Fibroblast of peridontal ligament (primary cell): ENCODE results near the gene EPHB3.

Experiments
- DNase-seq: peaks from one replicate; pipeline ENCODE4 v3.0.0-alpha.2; 2010; ENCODE audit errors: extremely low read depth

EPHB3 gene

GRCh38 chr3:184561061-184561912, at the start of gene EPHB3:
EPHB3 (plus strand) TSS chr3:184561785; CDS start chr3:184562236, 451 bp downstream.
- peak; percentile 99 for DNase-seq

- DNase-seq: no peak
These were observed 49.0 kb upstream of the EPHB3 start for GRCh38 chr3:184512621-184513020.

DNA sequence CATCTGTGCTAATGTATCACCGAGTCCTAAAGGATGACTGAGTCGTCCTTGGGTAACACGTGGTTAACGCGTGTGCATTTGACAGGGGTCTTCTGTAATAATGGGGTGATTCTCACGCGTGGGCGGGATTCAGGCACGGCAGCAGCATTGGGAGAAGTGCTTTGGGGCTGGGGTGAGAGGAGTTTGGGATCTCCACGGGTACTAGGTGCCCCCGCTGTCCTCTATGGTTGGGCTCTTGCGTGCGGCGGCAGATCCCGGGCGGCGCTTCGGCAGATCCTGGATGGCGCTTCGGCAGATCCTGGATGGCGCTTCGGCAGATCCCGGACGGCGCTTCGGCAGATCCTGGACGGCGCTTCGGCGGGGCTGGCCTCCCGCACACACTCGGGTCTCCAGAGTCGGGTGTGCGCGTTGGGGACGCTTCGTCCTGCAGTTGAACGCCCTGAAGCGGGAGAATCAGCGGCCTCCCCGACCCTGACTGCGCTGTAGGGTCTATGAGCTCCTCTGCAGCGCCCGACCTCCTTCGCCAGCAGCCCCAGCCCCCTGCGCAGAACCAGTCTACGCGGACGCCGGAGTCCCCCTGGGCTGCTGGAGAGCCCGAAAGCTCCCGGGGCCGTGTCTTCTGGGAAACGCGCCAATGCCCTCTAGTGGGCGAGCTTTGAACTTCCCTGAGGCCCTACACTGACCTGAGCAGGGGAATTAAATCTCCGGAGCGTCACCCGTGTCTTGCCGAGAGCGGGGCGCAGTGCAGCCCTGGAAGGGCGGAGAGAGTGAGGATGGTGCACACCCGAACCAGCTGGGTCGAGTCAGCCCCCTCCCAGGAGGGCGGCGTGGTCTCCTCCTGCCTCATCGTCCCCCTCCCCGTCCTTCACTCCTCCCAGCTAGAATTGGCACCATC, 48.1 kb upstream of the EPHB3 start:
- DNase-seq: peak; percentile 75

GRCh38 chr3:184514171-184514490, 47.5 kb upstream of the EPHB3 start:
- peak; percentile 23 for DNase-seq

- peak; percentile 80 for DNase-seq
These were observed 37.6 kb upstream of the EPHB3 start for GRCh38 chr3:184523825-184524615.

GRCh38 chr3:184524981-184525336, 36.6 kb upstream of the EPHB3 start:
- peak; percentile 15 for DNase-seq

DNA sequence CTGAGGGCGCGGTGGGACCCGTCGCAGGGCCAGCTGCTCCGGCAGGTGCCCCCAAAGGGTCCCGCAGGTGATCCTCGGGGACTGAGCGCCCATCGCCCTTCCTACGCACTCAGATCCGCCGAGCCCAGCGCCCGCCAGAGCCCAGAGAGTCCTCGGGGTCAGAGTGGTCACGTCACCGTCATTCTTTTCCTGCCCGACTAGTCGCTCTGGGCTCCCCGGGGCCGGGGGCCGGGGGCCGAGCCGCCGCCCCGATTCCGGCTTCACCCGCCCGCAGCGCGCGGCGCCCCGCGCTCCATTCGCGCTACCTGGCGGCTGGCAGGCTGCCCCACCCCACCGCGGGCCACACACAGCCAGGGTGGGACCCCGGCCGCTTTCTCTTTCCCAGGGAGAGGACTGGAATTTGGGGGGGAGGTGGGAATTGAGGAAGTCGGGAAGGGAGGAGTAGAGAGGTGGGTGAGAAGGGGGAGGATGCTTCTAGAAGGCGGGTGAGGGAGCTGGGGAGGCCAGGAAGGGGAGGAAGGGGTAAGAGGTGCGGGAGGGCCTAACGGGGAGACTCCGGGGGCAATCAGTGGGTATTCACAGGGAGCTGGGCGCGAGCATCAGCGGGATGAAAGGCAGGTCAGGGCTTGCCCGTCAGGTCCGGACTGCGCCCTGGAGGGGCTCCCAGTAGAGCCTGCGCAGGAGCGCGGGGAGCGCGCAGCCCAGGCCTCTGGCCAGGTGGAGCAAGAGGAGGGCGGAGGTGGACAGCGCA, 36.1 kb upstream of the EPHB3 start:
- no peak for DNase-seq

GRCh38 chr3:184526088-184526433, 35.5 kb upstream of the EPHB3 start:
- peak; percentile 27 for DNase-seq

DNA sequence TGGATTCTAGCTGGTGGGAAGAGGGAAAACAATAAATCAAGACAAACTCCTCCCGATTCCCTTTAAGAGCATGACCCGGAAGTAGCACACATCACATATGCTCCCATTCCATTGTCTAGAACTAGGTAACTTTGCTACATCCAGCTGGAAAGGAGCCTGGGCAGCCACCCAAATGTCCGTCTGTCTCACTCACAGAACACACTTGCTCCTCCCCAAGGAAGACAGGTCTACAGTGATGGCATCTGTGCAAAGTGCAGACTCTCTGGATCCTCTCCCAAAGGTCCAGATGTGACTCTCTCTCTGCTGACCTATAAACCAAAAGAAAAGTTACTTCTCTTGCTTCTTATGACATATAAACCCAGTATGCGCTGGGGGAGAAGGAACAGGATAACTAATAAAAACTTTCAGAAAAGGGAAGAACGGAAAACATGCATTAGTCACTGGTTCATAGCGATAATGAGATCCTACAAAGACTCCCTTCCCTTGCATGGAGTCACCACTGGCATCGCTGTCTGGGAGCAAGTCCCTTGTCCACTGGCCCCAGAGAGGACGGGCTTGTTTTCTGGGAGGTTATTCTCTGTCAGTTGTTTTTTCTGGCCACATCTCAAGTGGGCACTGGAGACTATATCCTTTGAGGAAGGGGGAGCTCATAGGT, 29.8 kb upstream of the EPHB3 start:
- no peak for DNase-seq

DNA sequence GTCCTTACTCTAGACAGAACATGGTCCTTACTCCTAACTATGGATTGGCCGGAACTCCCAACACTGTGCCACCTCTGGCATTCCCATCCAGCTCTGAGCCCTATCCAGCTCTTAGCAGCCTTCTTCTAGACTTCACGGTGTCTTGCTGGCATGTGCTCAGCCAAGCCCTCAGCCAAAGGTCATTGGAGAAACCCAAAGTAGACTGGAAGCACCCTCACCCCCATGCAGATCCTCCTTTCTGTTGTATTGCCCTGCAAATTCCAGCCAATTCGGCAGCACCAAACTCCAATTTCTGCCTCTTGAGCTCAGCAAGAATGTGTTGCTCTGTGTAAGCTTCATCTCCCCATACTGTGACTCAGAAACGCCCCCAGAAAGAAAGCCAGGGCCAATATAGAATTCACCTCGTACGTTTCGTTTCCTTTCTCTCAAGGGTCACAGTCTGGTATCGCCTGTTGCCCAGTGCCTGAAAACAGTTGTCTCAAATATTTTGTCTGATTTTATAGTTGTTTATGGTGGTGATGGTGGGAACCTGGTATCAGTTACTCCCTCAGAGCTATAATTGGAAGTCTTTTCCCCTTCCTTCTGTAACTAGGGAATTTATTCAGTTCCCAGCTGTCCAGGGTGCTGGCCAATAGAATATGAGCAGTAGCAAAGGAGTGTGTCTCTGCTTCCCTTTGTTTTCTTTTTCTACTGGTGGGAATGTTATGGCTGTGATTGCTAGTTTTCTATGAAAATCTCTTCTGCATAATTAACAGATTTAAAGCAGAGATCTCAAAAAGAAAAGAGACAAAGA, 28.4 kb upstream of the EPHB3 start:
- peak; percentile 7 for DNase-seq

- no peak for DNase-seq
These were observed 23.5 kb upstream of the EPHB3 start for GRCh38 chr3:184537885-184538665.

- DNase-seq: no peak
These were observed 22.7 kb upstream of the EPHB3 start for GRCh38 chr3:184538666-184539431.

- DNase-seq: no peak
These were observed 21.7 kb upstream of the EPHB3 start for GRCh38 chr3:184539801-184540435.

GRCh38 chr3:184540777-184541681, 20.6 kb upstream of the EPHB3 start:
- no peak for DNase-seq

DNA sequence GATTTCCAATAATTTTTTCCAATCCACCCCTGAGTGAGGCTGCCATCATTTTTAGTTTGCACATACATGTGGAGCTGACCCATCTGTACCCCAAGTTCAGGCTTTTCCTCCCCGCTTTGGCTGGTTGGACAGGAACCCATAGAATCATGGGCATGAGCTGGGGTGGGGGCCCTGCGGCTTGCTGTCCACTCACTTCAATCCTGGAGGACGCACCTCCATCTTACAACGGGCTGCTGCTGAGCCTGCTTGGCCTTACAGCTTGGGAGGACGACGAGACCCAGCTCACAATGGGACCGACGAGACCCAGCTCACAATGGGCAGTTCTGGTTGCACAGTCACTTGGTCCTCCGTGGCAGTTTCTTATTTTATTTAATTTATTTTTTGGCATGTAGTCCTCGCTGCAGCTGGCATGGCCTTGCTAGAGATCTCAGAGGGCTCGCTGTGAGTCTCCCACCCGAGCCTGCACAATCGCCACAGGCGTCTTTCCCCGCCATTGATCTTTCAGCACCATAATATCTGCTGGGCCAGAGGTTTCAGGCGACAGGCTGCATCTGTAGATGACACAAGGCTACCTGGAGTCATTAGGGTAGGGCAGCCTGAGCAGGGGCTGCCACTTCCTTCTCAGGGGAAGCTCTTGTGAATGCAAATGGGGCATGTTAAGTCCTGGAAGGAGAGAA, 19.6 kb upstream of the EPHB3 start:
- no peak for DNase-seq

DNA sequence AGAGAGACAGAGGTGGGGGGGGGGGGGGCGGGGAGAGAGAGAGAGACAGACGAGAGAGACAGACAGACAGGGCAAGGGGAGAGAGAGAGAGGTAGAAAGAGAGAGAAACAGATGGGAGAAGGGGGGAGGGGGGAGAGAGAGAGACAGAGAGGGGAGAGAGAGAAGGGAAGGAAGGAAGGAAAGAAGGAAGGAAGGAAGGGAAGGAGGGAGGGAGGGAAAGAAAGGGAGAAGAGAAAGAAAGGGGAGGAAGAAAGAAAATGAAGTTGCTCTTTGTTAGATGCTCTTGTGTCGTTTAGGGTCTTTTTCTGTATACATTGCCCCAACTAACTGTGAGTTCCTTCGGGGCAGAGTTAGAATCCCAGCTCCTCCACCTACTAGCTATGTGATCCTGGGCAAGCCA, 19.0 kb upstream of the EPHB3 start:
- no peak for DNase-seq
